ENCODE measurements around the gene FAM171A2.

DNA sequence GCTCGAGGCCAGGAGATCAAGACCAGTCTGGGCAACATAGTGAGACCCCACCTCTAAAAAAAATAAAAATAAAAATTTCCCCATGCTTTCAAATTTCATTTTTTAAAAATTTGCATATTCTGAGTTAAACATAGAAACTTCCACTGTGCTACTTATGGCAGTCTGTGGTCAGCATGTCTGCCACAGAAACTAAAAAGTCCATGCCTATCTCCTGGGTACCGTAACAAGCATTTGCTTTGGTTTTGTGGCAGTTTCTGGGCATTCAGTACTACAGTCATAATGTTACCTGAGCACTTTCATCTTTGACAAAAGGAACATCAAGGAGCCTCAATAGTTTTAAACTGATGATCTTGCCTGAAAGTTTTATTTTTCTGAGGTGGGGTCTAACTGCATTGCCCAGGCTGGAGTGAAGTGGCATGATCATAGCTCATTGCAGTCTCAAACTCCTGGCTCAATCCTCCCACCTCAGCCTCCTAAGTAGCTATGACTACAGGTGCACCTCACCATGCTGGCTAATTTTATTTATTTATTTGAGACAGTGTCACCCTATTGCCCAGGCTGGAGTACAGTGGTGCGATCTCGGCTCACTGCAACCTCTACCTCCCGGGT, 39.0 kb upstream of the FAM171A2 start:
- TF ChIP-seq, protein P1, sequence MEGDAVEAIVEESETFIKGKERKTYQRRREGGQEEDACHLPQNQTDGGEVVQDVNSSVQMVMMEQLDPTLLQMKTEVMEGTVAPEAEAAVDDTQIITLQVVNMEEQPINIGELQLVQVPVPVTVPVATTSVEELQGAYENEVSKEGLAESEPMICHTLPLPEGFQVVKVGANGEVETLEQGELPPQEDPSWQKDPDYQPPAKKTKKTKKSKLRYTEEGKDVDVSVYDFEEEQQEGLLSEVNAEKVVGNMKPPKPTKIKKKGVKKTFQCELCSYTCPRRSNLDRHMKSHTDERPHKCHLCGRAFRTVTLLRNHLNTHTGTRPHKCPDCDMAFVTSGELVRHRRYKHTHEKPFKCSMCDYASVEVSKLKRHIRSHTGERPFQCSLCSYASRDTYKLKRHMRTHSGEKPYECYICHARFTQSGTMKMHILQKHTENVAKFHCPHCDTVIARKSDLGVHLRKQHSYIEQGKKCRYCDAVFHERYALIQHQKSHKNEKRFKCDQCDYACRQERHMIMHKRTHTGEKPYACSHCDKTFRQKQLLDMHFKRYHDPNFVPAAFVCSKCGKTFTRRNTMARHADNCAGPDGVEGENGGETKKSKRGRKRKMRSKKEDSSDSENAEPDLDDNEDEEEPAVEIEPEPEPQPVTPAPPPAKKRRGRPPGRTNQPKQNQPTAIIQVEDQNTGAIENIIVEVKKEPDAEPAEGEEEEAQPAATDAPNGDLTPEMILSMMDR (IDR thresholded peaks at IDR 0.05; ENCODE audit: low read length), result no peak
- TF ChIP-seq EZH2 (IDR thresholded peaks at IDR 0.05; ENCODE audit: borderline replicate concordance, low read length), result no peak
